Occipital lobe (tissue), 2 donors: ENCODE results near the gene PDIA2. TPM values are rescaled to one million over a fixed set of nuclear protein-coding genes. Genes with fewer than 3 reads are reported as not detected.
A peak's percentile ranks its signal among the peaks of the same experiment; 100 is the strongest.

ENCODE experiments used
- DNase-seq: peaks from one replicate; lab custom pipeline; 2025; lab: John Stamatoyannopoulos, UW
- total RNA-seq: library from RNA; depleted of rRNA; stranded (reverse); fragments of >200 nt; gene quantifications from one replicate; pipeline ENCODE4 v1.2.3, GENCODE V29; 2014

Gene PDIA2
- total RNA-seq, 1 donor from 2014 or later, result 6.4 TPM

DNA sequence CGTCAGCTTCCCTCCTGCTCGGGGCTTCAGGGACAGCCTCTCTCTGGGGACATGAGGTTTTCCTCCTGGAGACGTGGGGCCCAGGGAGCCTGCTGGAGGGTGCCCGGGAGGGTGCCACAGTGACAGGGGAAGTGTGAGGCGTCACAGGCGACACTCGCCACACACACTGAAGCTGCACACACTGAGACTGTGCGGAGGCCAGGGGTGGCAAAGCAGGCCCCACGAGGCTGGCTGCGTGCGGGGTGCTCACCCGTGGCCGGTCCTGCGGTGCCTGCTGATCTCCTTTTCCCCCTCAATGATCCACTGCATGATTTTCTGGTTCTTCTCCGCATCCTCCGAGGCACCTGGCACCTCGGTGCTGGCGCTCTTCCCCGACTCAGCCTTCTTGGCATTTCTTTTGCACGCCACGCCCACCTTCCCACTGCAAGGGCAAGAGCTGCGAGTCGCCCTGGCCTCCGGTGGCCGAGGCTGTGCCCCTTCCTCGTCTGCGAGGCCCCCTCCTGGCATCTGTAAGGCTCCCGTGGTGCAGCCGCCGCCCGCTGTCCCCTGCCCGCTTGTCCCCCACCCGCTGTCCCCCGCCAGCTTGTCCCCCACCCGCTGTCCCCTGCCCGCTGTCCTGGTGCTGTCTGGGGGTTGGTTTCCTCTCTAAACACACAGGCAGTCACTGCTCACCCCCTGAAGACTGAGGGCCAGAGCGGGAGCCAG lies 14.0 kb downstream of the PDIA2 start:
- DNase-seq, result no peak

DNA sequence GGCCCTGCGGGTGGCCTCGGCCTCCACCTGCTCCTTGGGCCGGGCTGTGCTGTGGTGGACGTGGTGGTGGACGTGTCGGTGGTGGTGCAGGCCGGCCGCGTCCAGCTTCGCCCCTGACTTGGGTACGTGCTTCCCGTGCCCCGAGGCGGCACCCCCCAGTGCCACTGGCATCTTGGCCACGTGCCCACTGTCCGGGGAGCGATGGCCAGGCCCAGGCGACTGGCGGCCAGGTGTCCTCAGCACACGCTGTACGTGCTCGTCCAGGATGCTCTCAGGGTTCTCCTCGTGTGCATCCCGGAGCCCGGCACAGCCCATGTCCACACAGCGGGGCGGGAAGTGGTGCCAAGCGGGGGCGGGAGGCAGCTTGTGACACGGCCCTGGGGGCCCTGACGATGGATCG lies 14.9 kb downstream of the PDIA2 start:
- DNase-seq, result no peak

DNA sequence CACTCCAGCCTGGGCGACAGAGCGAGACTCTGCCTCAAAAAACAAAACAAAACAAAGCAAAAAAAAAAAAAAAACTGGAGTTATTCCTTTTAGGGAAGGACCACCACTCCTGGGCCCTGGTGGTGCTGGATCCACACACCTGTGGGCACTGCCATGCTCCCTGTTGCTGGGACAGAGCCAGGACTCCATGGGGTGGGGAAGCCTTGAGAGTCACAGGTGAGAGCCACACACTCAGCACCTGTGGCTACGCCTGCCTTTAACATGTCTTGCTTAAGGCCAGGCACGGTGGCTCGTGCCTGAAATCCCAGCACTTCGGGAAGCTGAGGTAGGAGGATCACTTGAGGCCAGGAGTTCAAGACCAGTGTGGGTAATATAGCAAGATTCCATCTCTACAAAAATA lies 18.3 kb downstream of the PDIA2 start:
- DNase-seq, result no peak

DNA sequence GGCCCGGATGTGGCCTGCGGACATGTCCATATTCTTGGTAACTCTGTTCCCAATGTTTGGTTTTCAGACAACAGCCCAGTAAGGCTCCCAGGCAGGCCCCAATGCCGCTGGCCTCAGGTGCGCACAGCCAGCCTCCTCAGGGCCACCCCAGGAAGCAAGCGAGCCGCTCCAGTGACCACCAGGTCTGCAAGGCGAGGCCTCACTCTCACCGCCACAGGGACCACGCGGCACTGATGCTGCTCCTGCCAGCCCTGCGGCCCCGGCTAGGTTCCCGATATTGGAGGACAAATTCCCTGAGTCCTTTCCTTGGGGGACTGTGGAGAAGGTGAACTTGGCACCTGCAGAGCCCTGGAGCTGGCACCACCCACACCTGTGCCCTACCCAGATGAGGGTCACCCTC lies 19.0 kb downstream of the PDIA2 start:
- no peak for DNase-seq

DNA sequence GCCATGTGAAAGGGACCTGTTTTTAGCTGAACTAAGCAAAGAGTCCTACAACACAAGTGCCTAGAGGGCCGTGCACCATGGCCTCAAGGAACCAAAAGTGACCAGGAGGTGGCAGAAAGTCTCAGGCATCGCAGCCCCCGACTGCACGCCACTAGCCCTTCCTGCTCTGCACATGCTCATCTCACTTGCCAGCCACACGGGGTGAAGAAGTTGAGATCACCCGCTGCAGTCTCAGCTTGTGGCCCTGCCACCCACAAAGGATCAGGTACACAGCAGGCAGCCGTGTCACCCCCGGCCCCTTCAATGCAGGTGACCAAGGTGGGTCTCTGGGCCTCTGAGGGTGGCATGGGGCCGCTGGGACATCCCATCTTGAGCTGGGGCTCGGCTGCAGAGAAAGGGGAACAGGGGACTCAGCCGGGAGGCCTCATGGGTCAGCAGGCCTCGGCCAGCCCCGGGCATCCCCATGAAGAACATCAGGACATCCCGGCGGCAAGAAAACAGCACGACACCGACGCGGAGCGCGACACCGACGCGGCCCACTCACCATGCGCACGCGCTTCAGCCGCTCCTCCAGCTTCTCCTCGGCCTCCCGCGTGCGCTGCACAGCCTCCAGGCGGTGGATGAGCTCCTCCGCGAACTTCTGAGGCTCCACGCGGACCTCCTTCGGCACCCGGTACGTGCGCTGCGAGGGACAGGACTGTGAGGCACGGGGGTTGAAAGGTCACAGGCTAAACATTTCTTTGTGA lies 21.0 kb downstream of the PDIA2 start:
- no peak for DNase-seq

DNA sequence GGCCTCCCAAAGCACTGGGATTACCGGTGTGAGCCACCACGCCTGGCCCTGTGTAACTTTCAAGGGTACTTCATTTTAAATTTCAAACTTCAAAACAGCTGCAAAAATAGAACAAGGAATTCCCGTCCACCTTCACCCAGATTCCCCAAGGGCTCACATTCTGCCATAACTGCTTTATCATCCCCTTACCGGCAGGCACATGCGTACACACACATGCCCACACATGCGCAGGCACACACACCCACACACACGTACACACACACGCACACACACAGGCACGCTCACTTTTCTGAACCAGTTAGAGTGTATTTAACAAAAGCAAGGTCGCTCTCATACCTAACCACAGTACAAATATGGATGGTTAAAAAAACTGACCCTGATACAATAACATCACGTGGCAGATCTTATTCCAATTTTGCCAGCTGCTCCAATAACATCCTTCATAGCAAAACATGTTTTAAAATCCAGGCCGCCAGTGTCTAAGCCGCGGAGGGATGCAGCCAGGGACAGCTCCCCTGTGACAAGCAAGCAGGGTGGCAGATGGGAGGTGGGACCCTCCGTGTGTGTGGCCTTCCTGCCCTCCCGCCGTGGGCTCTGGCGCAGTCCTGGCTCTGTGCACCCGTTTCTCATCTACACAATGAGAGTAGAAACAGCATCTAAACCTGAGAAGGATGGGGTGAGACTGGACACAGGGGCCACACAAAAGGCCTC lies 23.1 kb downstream of the PDIA2 start:
- DNase-seq, result peak; percentile 44

DNA sequence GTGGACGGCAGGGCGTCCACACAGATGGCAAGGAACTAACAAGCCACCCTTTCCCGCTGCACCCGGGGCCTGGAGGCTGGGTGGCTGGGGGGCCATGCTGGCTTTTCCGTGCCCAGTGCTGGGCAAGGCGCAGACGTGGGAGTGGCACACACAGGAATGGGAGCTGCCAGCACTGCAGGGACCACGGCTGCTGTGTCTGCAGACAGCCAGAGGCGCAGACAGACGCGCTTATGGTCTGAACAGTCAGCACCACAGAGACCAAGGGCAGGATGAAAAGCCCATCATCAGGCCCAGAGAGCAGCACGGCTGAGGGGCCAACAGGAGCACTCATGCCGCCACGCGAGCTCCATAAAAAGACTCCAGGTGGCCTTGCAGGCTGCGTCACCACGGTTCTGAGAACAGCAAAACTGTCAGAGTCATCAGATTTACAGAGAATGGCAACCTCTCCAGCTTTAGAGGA lies 24.0 kb downstream of the PDIA2 start:
- peak; percentile 43 for DNase-seq

DNA sequence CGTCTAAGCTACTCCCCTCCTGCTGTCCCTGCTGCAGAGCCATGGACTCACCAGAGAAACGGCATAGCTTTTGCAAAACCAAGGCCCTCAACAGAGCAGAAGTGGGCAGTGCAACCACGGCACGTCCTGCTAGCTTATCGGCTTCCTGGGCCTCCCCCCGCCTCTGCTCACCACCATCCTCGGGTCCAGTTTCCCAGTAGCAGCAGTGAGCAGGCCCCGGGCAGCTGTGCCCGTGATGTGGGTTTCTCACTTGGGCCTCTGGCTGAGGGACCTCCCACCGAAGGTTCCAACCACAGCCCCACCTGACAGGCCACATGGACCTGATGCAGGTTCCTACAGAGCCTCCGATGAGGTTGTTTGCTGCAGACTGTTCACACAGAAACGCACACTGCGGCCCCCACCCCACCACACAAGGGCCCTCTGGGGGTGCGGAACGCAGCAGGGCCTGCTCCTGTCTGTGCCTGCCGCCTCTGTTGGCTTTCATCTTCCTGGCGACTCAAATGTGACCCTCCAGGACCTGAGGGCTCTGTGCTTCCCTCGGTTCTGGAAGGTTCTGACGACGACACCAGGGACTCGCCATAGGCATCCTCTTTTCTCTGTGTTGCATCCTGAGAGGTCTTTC lies 24.8 kb downstream of the PDIA2 start:
- DNase-seq, result no peak

DNA sequence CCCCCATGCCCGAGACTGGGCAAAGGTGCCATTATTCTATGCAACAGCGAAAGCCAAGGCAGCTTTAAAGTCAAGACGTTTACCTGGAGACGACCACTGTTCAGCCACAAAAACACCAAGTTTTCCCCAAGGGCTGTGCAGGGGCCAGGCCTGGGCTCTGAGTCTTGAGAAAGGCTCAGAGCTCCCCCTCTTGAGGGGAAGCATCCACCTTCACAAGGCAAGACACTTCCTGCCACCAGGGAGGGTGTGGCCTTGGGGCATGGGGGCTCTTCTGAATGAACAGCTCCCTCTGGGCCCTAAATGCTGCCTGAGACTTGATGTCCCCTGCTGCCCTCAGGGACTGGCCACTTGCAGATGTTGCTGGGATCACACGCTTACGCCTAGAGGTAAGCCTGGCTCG lies 26.5 kb downstream of the PDIA2 start:
- no peak for DNase-seq

DNA sequence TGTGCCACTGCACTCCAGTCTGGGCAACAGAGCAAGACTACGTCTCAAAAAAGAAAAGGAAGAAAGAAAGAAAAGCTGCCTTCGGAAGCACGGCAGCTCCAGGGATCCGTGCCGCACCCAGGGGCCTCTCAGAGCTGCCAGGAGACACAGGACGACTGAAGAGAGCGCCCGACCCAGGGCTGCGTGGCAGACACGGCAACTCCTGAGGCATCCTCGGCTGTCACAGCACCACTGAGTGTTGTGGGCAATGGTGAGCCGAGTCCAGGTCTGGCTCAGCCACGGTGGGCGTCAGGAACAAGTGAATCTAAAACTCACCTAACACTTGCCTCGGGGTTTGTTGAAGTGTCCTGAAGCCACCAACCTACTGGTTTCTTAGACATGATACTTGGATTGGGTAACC lies 28.8 kb downstream of the PDIA2 start:
- no peak for DNase-seq

DNA sequence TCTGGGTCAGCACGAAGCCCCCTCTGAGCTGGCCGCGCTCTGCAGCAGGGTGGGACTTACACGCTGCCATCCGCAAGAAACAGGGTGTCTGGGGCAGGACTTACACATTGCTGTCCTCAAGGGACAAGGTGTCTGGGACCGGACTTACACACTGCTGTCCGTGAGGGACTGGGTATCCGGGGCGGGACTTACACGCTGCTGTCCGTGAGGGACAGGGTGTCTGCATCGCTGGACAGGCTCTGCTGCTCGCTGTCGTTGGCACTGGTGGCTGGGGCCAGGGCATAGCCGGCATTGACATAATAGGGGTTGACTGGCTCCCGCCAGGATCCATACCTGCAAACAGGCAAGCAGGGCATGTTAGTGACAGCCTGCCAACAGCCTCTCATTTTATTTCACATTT lies 31.4 kb downstream of the PDIA2 start:
- DNase-seq, result no peak

DNA sequence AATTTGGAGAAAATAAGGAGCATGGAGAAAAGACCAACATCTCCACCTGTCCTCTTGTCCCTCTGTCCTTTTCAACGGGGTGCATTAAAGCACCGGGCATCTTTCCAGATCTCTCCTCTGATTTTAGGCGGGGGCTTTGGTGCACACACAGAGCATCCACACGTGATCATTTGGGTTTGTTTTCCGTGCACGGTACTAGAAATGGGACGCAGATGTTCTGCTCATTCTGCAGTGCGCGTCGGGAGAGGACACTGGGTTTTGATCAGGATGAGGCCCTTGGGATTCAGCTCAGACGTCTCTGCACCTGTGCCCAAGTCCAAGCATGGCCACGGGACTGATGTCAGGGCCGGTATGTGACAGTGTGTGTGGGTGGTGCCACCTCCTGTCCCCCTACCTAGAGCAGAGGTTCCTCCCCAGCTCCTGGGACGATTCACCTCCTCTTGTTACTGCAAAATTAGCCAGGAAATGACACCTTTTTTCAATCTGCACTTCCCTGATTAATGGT lies 31.9 kb downstream of the PDIA2 start:
- no peak for DNase-seq

DNA sequence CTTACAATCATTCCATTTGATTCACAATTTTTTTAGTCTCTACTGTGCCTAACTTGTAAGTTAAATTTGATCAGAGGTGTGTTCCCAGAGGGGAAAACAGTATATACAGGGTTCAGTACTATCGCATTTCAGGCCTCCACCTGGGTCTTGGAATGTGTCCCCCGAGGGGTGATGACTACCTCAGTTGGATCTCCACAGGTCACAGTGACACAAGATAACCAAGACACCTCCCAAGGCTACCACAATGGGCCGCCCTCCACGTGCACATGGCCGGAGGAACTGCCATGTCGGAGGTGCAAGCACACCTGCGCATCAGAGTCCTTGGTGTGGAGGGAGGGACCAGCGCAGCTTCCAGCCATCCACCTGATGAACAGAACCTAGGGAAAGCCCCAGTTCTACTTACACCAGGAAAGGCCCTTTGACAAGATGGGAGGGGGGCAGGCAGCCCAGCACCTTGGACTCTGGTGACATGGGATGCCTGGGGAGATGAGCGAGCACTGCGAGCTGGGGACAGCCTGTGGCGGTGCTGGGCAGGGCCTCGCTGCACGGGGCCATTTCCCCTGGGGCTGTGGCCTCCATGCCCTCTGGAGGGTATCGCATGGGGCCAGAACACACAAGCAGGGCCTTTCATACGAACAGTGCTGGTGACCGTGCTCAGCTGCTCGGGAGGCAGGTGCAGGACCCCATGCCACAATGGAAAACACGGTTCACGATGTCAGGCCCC lies 33.9 kb downstream of the PDIA2 start:
- DNase-seq, result no peak

DNA sequence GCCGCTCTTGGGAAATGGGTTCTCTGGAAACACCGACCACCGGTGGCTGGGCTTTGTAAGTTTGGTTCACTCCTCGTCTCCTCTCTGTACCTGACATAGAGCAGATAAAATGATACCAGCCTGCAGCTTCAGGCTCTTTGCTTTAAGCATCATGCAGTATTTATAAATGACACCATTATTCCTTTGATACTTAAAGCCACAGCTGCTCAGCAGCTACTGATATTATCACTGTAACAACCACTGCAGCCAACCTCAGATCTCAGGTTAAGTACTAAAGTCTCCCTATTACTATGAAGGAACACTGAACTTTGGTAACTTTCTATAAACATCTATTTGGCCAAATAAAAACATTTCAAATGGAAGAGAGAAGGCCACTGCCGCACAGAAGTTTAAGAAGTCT lies 34.6 kb downstream of the PDIA2 start:
- DNase-seq, result no peak

DNA sequence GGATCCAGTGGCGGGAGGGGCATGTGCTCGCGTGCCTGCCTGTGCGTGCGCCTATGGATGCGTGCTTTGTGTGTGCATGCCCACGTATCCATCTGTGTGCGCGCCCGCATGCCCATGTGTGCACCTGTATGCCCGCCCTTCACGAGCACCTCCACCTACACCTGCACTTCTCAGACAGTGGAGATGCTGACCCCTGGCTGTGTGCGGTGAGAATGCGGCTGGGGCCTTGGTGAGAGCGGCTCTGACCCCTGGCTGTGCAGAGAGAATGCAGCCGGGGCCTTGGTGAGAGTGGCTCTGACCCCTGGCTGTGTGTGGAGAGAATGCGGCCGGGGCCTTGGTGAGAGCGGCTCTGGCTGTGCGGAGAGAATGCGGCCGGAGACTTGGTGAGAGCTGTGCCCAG lies 35.7 kb downstream of the PDIA2 start:
- DNase-seq, result no peak

DNA sequence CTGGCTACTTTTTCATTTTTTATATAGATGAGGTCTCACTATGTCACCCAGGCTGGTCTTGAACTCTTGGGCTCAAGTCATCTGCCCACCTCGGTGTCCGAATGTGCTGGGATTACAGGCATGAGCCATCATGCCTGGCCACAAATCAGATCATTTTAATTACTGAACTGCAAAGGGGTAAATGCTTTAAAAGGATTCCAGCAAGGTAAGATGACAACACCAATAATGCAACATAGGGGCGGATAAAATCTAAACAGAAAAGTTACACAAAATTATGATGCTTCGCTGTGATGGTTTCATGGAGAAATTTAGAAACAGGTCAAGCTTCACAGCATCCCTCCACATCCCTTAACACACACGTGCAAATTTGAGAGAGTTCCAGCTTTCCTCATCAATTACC lies 37.2 kb downstream of the PDIA2 start:
- DNase-seq, result no peak

DNA sequence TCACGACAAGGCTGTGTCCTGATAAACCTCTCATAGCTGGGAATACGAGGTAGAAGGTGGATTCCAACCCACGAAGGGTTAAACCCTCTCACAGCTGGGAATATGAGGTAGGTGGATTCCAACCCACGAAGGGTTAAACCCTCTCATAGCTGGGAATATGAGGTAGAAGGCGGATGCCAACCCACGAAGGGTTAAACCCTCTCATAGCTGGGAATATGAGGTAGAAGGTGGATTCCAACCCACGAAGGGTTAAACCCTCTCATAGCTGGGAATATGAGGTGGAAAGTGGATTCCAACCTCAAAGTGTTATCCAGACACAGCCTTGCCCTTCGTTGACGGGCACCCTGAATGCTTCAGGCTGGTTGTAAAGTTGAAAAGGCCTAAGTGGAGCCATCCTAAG lies 38.6 kb downstream of the PDIA2 start:
- no peak for DNase-seq

DNA sequence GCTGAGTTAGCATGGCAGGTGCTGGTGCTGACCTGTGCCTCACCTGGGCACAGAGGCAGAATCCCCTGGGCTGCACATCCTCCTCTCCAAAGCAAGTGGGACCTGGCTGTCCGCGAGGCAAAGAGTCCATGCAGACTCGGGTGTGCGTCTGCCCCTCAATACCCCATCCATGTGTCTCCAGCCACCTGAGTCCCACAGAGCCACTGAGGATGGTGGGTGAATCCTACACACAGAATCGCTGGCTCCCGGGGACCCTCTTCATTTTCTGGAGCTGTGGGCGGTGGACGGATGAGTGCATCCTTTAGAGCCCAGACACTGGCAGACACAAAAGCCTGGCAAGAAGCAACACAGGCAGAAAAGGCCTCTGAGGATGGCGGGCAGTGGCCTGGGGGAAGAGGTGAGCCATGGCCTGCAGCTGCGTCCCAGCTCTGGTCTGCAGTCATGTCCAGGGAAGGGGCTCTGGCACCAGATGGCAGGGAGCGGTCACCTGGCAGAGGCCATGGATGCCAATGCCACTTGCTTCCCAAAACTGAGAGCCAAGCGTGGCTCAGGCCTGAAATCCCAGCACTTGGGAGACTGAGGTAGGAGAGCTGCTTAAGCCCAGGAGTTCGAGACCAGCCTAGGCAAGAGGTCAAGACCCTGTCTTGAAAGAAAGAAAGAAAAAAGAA lies 39.6 kb downstream of the PDIA2 start:
- no peak for DNase-seq

DNA sequence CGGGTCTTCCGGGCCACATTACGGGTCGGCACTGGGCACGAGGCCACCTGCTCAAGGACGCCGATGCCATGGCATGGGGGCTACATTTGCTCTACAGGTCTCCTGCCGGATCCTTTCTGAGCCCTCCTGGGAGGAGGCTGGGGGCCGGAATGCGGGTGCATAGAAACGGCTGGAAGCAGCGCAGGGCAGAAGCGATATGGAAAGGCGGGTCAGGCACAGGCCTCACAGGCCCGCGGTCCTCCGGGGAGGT lies 41.2 kb downstream of the PDIA2 start:
- DNase-seq, result no peak

DNA sequence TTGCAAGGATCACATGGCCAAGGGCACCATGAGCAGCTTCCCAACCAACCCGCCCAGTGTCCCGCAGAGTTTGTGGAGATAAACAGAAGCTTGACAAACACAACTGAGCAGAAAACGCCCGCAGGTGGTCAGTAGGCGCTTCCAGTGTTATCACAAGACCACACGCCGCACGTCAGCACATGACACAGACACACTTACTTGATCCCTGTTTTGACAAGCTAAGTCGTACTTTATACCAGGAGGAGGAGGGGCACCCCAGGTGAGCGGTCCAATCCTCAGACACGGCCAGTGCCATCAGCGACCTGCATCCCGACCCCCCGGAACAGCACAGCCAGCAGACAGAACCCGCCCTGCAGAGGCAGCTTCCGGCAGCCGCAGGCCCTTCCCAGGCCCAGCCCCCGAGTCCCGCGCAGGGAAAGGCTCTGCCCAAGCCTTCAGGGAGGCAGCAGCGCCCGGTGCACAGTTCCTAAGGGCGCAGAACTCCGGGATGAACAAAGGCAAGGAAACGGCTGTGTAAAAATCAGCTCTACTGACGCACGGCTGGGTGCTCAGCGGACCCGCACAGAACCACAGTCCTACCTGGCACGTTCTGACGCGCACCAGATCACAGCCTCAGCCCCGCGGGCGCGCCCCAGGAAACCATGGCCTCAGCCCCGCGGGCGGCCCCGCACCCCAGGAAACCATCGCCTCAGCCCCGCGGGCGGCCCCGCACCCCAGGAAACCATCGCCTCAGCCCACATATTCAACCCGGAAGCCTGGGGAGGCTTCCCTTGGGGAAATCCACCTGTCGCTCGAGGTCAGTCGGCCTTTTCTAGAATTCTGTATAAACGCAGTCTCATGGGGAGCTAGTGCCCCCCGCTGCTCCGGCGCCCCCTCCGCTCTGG lies 41.7 kb downstream of the PDIA2 start:
- no peak for DNase-seq
